Skeletal muscle satellite cell (primary cell): ENCODE data around the gene SCUBE3.
A peak's percentile ranks its signal among the peaks of the same experiment; 100 is the strongest.

Experiments used
- H3K27me3 ChIP-seq: 2 replicates; pipeline ENCODE4 v1.7.0; 2013; ENCODE audit warnings: low read length; ENCODE audit not compliant: control insufficient read depth, insufficient read depth
- H3K36me3 ChIP-seq: 2 replicates; pipeline ENCODE4 v1.7.0; 2013; ENCODE audit warnings: mild to moderate bottlenecking, control low read depth, low read length; ENCODE audit not compliant: insufficient read depth
- H3K4me1 ChIP-seq: 2 replicates; pipeline ENCODE4 v1.7.0; 2013; ENCODE audit warnings: low read length; ENCODE audit not compliant: control insufficient read depth, insufficient read depth
- H3K4me2 ChIP-seq: 2 replicates; pipeline ENCODE4 v1.7.0; 2013; ENCODE audit warnings: mild to moderate bottlenecking, low read length
- H3K4me3 ChIP-seq: 2 replicates; pipeline ENCODE4 v1.7.0; 2013; ENCODE audit warnings: low read length
- H3K9ac ChIP-seq: 2 replicates; pipeline ENCODE4 v1.7.0; 2013; ENCODE audit warnings: mild to moderate bottlenecking, low read depth, low read length, moderate library complexity
- H3K9me3 ChIP-seq: replicated peaks from 2 replicates; pipeline ENCODE4 v1.7.0; 2013; ENCODE audit warnings: mild to moderate bottlenecking, control low read depth, low read length

The SCUBE3 gene

DNA sequence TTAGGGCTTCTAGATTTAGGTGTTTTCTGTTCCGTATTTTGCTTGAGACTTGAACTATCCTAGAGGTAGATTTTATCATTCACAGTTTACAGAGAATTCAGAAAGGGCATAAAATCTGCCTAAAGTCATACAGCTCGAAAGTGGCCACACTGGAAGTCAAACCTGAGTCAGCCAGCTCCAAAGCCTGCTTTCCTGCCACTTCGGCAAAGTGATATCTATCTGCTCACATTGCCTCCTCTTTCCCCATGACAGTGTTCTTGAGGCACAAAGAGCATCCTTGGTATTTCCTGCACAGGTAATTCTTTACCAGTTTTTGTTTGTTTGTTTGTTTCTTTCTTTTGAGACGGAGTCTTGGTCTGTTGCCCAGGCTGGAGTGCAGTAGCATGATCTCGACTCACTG is 19.4 kb upstream of the SCUBE3 start:
- Histone ChIP-seq H3K36me3 (no peaks in the 10 kb centered on the region), H3K4me2 (no peak overlapping the region), H3K4me1 (peaks cover 35% of the 10 kb centered on the region), H3K9me3 (no peaks in the 10 kb centered on the region), H3K27me3 (no peaks in the 10 kb centered on the region), H3K9ac (no peak overlapping the region), H3K4me3 (no peak overlapping the region)

DNA sequence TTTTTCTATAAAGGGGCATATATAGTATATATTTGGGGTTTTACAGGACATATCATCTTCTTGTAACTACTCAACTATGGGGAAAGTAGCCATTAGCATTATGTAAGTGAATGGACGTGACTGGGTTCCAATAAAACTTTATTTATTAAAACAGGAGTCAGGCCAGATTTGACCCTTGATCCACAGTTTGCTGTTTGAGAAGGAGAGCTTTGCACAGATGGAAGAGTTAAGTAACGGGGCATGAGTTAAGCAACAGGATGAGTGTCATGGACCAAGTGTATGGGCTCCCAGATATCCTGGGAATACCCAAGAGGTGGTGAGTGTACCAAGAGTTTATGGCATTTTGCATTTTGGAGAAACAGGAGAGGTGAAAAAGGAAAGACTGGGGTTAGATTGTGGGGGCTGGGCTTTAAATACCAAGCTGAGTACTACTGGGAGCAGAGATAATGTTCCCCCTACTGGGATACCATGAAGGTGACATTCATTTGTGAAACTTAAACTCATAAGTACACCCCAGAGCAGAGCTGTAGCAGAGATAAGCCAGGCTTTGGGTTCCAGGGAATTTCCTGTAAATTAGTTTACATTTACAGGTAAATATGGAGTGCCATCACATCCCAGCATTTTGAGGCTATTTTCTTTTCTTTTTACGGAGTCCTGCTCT is 18.5 kb upstream of the SCUBE3 start:
- no peak overlapping the region for H3K4me3 ChIP-seq
- no peak overlapping the region for H3K4me2 ChIP-seq
- peaks cover 32% of the 10 kb centered on the region for H3K4me1 ChIP-seq
- no peaks in the 10 kb centered on the region for H3K36me3 ChIP-seq
- no peaks in the 10 kb centered on the region for H3K27me3 ChIP-seq
- H3K9me3 ChIP-seq = no peaks in the 10 kb centered on the region
- no peak overlapping the region for H3K9ac ChIP-seq

DNA sequence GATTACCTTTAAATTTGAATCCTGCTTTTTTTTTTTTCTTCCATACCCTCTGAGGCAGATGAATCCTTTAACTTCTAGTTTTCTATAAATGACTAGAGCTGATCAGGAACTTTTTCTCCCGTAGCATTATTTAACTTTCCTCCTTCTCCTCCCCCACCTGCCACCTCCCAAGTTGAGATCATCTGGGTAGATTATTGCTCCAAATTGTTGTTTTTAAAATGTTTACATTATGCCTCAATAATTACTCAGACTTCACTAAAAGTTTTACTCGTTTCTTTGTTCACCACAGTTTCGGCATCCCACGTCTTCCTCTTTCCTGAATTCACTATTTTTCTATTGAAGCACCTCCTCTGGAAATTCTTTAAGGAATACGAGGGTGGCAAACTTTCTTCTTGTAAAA is 16.6 kb upstream of the SCUBE3 start:
- Histone ChIP-seq H3K27me3 (no peaks in the 10 kb centered on the region), H3K9ac (peak overlapping the region; percentile 48), H3K4me2 (peak overlapping the region; percentile 25), H3K36me3 (no peaks in the 10 kb centered on the region), H3K4me3 (peak overlapping the region; percentile 4), H3K9me3 (no peaks in the 10 kb centered on the region), H3K4me1 (peaks cover 33% of the 10 kb centered on the region)

DNA sequence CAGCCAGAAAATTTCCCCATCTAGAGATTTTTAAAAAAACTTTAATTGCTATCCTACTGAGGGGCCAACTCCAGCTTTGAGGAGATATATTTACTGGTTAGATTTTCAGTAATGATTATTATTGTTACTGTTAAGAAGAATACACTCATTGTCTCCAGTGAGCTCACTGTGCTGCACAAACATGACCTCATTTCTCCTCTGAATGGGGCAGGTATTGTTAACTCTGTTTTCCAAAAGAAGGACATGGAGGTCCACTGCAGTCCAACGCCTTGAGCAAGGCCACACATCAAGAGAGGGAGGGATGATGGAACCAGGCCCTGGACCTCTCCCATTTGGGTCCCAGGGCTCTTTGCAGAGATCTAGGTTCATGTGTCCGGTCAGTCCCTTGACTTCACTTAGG is 13.9 kb upstream of the SCUBE3 start:
- Histone ChIP-seq H3K9ac (no peak overlapping the region), H3K4me2 (no peak overlapping the region), H3K36me3 (no peaks in the 10 kb centered on the region), H3K9me3 (no peaks in the 10 kb centered on the region), H3K4me3 (no peak overlapping the region), H3K4me1 (peaks cover 39% of the 10 kb centered on the region), H3K27me3 (no peaks in the 10 kb centered on the region)

DNA sequence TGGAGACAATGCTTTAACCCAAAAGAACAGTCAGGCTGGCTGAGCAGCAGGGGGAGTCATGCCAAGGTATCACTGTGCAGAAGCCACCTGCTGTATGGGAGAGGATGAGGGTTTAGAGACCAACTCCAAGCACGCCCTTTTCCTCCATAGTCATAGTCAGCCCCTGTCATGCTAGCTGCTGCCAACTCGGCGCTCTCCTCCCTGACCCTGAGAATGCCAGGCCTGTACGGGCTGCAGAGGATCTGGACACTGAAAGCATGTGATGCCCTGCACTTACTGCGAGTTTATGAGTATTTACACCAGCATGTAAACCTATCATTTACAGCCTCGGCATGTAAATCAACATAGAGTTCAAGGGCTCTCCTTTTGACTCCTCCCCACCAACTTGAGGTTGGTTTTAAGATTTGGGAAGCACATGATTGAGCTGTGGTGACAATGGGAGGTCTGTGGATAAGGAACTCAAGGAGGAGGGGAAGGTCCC is 11.7 kb upstream of the SCUBE3 start:
- Histone ChIP-seq H3K36me3 (no peaks in the 10 kb centered on the region), H3K9me3 (no peaks in the 10 kb centered on the region), H3K4me3 (no peak overlapping the region), H3K9ac (no peak overlapping the region), H3K4me1 (peaks cover 33% of the 10 kb centered on the region), H3K27me3 (no peaks in the 10 kb centered on the region), H3K4me2 (no peak overlapping the region)

DNA sequence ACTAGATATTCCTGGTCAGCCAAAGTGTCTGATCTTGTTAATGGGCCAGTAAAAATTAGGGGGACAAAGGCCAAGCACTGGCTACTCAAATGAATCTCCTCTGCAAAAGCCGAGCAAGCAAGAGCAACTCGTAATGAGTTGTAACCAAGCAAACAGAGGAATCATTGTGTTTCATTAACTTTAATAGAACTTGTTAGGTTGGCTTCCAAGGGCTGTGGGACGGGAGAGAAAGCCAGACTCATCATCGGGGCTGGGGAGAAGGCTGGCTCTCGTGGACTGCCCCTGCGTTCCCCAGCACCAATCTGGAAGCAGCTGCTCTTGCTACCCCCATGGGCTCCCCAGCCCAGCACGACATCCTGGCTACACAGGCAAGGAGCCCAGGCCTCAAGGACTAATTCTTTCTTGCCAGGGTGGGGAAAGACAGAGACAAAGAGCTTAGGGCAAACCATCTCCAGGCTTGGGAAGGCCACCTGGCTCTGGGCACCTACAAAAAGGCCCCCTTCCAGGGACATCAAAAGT is 10.5 kb upstream of the SCUBE3 start:
- peaks cover 8% of the 10 kb centered on the region for H3K27me3 ChIP-seq
- no peaks in the 10 kb centered on the region for H3K36me3 ChIP-seq
- H3K9me3 ChIP-seq = no peaks in the 10 kb centered on the region
- peaks cover 23% of the 10 kb centered on the region for H3K4me1 ChIP-seq
- H3K9ac ChIP-seq = no peak overlapping the region
- H3K4me3 ChIP-seq = no peak overlapping the region
- no peak overlapping the region for H3K4me2 ChIP-seq

DNA sequence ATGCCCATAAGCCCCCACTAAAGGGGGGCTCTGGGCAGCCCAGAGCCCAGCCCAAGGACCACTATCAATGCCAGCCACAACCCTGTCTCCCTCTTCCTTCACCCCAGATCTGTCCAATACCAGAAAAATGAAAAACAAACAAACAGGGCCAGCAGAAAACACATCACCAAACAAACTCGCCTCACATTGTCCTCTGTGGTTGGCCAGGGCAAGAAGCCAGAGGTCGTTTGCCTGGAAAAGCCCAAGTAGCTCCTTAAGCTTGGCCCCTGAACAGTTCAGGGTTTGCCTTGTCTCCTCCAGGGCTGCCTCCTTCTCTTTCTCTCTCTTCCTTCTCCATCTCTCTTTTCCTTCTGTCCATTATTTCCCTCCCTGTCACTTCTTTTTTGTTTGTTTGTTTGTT is 10.1 kb upstream of the SCUBE3 start:
- no peak overlapping the region for H3K4me3 ChIP-seq
- no peaks in the 10 kb centered on the region for H3K9me3 ChIP-seq

DNA sequence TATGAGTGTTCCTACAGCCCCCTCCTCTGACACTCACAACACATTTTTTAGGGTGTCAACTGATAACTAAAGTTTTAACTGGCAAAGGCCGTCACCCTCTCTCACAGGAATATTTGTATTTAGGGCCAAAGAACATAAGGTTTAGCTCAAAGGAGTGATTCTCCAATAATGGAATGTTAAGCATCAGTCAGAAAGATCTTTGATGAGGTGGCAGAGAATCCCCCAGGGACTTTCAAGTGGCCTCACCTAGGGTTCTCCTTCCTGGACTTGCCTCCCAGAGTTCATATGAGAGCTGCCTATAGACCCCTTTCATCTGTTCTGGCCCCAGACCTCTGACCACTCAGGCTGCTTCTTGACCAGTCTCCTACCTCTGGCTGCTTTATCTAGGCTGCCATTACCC is 7.4 kb upstream of the SCUBE3 start:
- Histone ChIP-seq H3K27me3 (peaks cover 19% of the 10 kb centered on the region), H3K9ac (no peak overlapping the region), H3K4me2 (no peak overlapping the region), H3K4me1 (peaks cover 23% of the 10 kb centered on the region), H3K4me3 (no peak overlapping the region), H3K9me3 (no peaks in the 10 kb centered on the region), H3K36me3 (no peaks in the 10 kb centered on the region)

More for the DNA sequence above, 10.1 kb upstream of the SCUBE3 start:
- Histone ChIP-seq H3K4me1 (peaks cover 23% of the 10 kb centered on the region), H3K4me2 (no peak overlapping the region), H3K36me3 (no peaks in the 10 kb centered on the region), H3K27me3 (peaks cover 13% of the 10 kb centered on the region), H3K9ac (no peak overlapping the region)

DNA sequence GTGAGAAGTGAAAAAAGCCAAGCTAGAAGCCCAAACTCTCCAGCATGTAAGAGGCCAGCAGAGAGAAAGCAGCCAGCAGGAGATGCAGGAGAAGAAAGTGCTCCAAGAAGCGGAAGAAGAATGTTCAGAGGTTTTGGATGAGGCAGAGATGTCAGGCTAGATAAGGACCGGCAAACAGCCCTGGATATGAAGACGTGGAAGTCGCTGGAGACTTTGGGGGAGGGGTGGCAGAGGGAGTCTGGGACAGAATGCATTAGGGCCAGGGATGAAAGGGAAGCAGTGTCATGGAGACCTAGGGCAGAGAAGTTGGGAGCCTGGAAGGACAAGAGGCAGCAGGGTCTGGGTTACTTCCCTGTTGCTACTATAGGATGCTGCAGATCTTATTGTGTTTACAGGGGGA is 5.3 kb upstream of the SCUBE3 start:
- Histone ChIP-seq H3K4me1 (peaks cover 16% of the 10 kb centered on the region), H3K4me3 (no peak overlapping the region), H3K9me3 (no peaks in the 10 kb centered on the region), H3K4me2 (no peak overlapping the region), H3K36me3 (no peaks in the 10 kb centered on the region), H3K27me3 (peaks cover 31% of the 10 kb centered on the region), H3K9ac (no peak overlapping the region)

DNA sequence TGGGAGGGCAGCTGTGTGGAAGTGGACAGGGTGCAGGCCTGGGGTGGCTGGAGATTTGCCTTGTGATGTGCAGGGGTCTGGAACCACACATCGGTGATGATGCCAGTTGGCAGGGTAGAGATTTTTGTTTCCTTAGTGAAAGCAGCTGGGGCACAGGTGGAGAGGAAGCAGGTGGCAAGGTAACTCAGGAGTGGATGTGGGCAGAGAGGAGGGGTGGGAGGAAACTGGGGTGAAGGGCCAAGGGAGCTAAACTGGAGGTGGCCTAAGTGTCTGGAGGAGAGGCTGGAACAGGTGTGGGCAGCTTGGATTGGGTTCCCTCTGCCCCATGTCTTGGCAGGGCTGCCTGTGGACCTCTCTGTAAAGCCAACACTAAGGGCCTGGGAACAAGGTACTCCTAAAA is 4.7 kb upstream of the SCUBE3 start:
- H3K36me3 ChIP-seq = no peaks in the 10 kb centered on the region
- no peak overlapping the region for H3K9ac ChIP-seq
- no peak overlapping the region for H3K4me2 ChIP-seq
- H3K9me3 ChIP-seq = no peaks in the 10 kb centered on the region
- H3K4me3 ChIP-seq = no peak overlapping the region
- peaks cover 31% of the 10 kb centered on the region for H3K27me3 ChIP-seq
- peaks cover 13% of the 10 kb centered on the region for H3K4me1 ChIP-seq

DNA sequence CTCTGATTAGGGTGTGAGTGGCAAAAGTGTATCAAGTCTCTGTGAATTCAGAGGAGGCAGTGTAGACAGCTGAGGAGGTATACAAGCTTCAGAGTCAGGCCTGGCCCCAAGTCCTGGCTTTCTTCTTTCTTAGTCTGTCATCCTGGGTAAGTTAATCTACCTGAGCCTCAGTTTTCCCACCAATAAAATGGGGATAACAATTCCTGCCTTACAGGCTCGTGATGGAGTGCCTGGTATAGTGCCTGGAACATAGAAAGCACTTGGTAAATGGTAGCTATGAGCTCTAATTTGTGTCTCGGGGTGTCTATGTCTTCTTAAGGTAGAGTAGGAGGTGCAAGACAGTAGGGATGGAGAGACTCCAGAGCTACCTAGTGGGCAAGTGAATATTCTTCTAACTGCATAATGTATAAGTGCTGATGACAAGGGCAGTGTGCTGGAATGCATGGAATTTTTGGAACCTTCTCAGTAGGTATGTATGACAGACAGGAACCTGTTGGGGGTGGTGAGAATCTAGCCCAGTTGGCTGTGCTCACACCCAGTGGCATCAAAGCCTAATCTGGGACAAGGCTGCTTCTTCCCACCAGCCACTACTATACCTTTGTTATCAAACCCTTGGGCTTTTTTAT is 4.0 kb upstream of the SCUBE3 start:
- Histone ChIP-seq H3K4me3 (no peak overlapping the region), H3K27me3 (peaks cover 31% of the 10 kb centered on the region), H3K4me1 (peaks cover 18% of the 10 kb centered on the region)

More for the DNA sequence above, 4.0 kb upstream of the SCUBE3 start:
- Histone ChIP-seq H3K4me2 (no peak overlapping the region), H3K9me3 (no peaks in the 10 kb centered on the region), H3K36me3 (no peaks in the 10 kb centered on the region), H3K9ac (no peak overlapping the region)
